Astrocyte (in vitro differentiated cells and primary cell): ENCODE results near the gene CACNA1E. TPM values are rescaled to one million over a fixed set of nuclear protein-coding genes. Genes with fewer than 3 reads are reported as not detected.

Source experiments
- DNase-seq: peaks from one replicate; pipeline ENCODE4 v3.0.0-alpha.2; 2010; ENCODE audit warnings: low read depth
- FAIRE-seq: peaks from 2 replicates; lab custom pipeline; 2011; peaks lifted over from hg19 to GRCh38; lab: Jason Lieb, UNC
- H2AFZ ChIP-seq: 2 replicates; pipeline ENCODE4 v1.6.0; 2012; ENCODE audit warnings: low read depth, low read length, inconsistent platforms
- H3K27ac ChIP-seq: 2 replicates; pipeline ENCODE4 v1.5.1; 2011; ENCODE audit warnings: low read depth, low read length, inconsistent platforms
- H3K27me3 ChIP-seq: 2 replicates; pipeline ENCODE4 v1.6.0; 2011; ENCODE audit warnings: low read length, inconsistent platforms; ENCODE audit not compliant: insufficient read depth
- H3K36me3 ChIP-seq: 2 replicates; pipeline ENCODE4 v1.5.1; 2011; ENCODE audit warnings: low read length, inconsistent platforms; ENCODE audit not compliant: insufficient read depth
- H3K4me1 ChIP-seq: 2 replicates; pipeline ENCODE4 v1.5.1; 2011; ENCODE audit warnings: low read length, inconsistent platforms; ENCODE audit not compliant: insufficient read depth
- H3K4me2 ChIP-seq: 2 replicates; pipeline ENCODE4 v1.6.0; 2012; ENCODE audit warnings: low read length, inconsistent platforms
- H3K4me3 ChIP-seq: 2 replicates; pipeline ENCODE4 v1.5.1; 2011; ENCODE audit warnings: low read depth, mild to moderate bottlenecking, low read length, inconsistent platforms; ENCODE audit not compliant: insufficient read depth
- H3K79me2 ChIP-seq: 2 replicates; pipeline ENCODE4 v1.6.0; 2012; ENCODE audit warnings: mild to moderate bottlenecking, low read length, inconsistent platforms; ENCODE audit not compliant: insufficient read depth
- H3K9ac ChIP-seq: 2 replicates; pipeline ENCODE4 v1.6.0; 2012; ENCODE audit warnings: mild to moderate bottlenecking, low read length, inconsistent platforms
- H3K9me3 ChIP-seq: 2 replicates; pipeline ENCODE4 v1.5.1; 2012; ENCODE audit warnings: low read depth, mild to moderate bottlenecking, low read length, inconsistent platforms; ENCODE audit not compliant: insufficient read depth
- H4K20me1 ChIP-seq: 2 replicates; pipeline ENCODE4 v1.6.0; 2012; ENCODE audit warnings: low read length, inconsistent platforms; ENCODE audit not compliant: insufficient read depth
- H3K27ac Mint-ChIP-seq: one replicate; pipeline ENCODE4 v1.8.0; 2021; ENCODE audit warnings: mild to moderate bottlenecking, mixed read lengths; ENCODE audit not compliant: unreplicated experiment
- H3K27me3 Mint-ChIP-seq: one replicate; pipeline ENCODE4 v1.8.0; 2021; ENCODE audit warnings: low read depth, mixed read lengths; ENCODE audit not compliant: unreplicated experiment
- H3K36me3 Mint-ChIP-seq: one replicate; pipeline ENCODE4 v1.8.0; 2021; ENCODE audit warnings: low read depth, mixed read lengths; ENCODE audit not compliant: unreplicated experiment
- H3K4me1 Mint-ChIP-seq: one replicate; pipeline ENCODE4 v1.8.0; 2021; ENCODE audit warnings: low read depth, mixed read lengths; ENCODE audit not compliant: unreplicated experiment
- H3K4me3 Mint-ChIP-seq: one replicate; pipeline ENCODE4 v1.8.0; 2021; ENCODE audit warnings: mild to moderate bottlenecking, moderate library complexity, mixed read lengths; ENCODE audit not compliant: unreplicated experiment
- H3K9me3 Mint-ChIP-seq: one replicate; pipeline ENCODE4 v1.8.0; 2021; ENCODE audit warnings: mild to moderate bottlenecking, mixed read lengths; ENCODE audit not compliant: unreplicated experiment
- CTCF ChIP-seq: IDR thresholded peaks from 2 replicates; pipeline ENCODE4 v1.5.1; 2011; ENCODE audit warnings: low read depth, mild to moderate bottlenecking, inconsistent platforms, low read length, moderate library complexity; ENCODE audit not compliant: insufficient read depth
- EZH2 ChIP-seq: IDR thresholded peaks from 2 replicates; pipeline ENCODE4 v1.6.1; 2012; ENCODE audit warnings: mild to moderate bottlenecking, low read length, inconsistent platforms; ENCODE audit not compliant: insufficient read depth
- total RNA-seq: library from RNA; stranded (reverse); gene quantifications from 2 replicates; pipeline ENCODE4 v1.2.1, GENCODE V29; 2021

The CACNA1E gene
- total RNA-seq, 1 donor from 2014 or later = 0.07 TPM

GRCh38 chr1:181777286-181777685 lies 294.0 kb downstream of the CACNA1E start:
- Mint-ChIP-seq H3K9me3 (no peaks in the 10 kb centered on the region), H3K27me3 (peaks cover 9% of the 10 kb centered on the region), H3K27ac (peak overlapping the region; percentile 67), H3K4me3 (no peak overlapping the region), H3K4me1 (peaks cover 23% of the 10 kb centered on the region), H3K36me3 (no peaks in the 10 kb centered on the region)
- DNase-seq (no peak), FAIRE-seq (no peak)
- Histone ChIP-seq H3K4me1 (peaks cover 18% of the 10 kb centered on the region), H4K20me1 (no peaks in the 10 kb centered on the region), H3K36me3 (no peaks in the 10 kb centered on the region), H3K27me3 (no peaks in the 10 kb centered on the region), H3K27ac (no peak overlapping the region), H2AFZ (no peak overlapping the region), H3K9me3 (no peaks in the 10 kb centered on the region), H3K4me3 (no peak overlapping the region), H3K79me2 (no peaks in the 10 kb centered on the region), H3K9ac (no peak overlapping the region), H3K4me2 (no peak overlapping the region)
- TF ChIP-seq EZH2 (no peak), CTCF (no peak)

GRCh38 chr1:181777812-181778211 lies 294.5 kb downstream of the CACNA1E start:
- no peak overlapping the region for H3K4me3 ChIP-seq
- H3K27ac Mint-ChIP-seq = peak overlapping the region; percentile 67
- FAIRE-seq = no peak
- H3K4me1 ChIP-seq = peaks cover 18% of the 10 kb centered on the region
- TF ChIP-seq CTCF (no peak), EZH2 (no peak)
- H3K27me3 ChIP-seq = no peaks in the 10 kb centered on the region
- H3K9me3 Mint-ChIP-seq = no peaks in the 10 kb centered on the region
- H3K4me3 Mint-ChIP-seq = no peak overlapping the region
- H3K27ac ChIP-seq = peak overlapping the region; percentile 16
- H3K4me1 Mint-ChIP-seq = peaks cover 22% of the 10 kb centered on the region
- peak; percentile 60 for DNase-seq
- H3K79me2 ChIP-seq = no peaks in the 10 kb centered on the region
- no peaks in the 10 kb centered on the region for H3K36me3 Mint-ChIP-seq
- H3K27me3 Mint-ChIP-seq = peaks cover 9% of the 10 kb centered on the region
- no peaks in the 10 kb centered on the region for H3K36me3 ChIP-seq
- peak overlapping the region; percentile 57 for H3K4me2 ChIP-seq
- H3K9me3 ChIP-seq = no peaks in the 10 kb centered on the region
- H2AFZ ChIP-seq = no peak overlapping the region
- H4K20me1 ChIP-seq = no peaks in the 10 kb centered on the region
- H3K9ac ChIP-seq = no peak overlapping the region

- no peaks in the 10 kb centered on the region for H3K9me3 Mint-ChIP-seq
- Histone ChIP-seq H3K27me3 (no peaks in the 10 kb centered on the region), H3K4me1 (peaks cover 18% of the 10 kb centered on the region), H3K36me3 (no peaks in the 10 kb centered on the region), H3K4me3 (no peak overlapping the region), H3K9ac (no peak overlapping the region), H3K79me2 (no peaks in the 10 kb centered on the region), H3K4me2 (peak overlapping the region; percentile 57), H4K20me1 (no peaks in the 10 kb centered on the region), H3K9me3 (no peaks in the 10 kb centered on the region), H3K27ac (no peak overlapping the region), H2AFZ (no peak overlapping the region)
- H3K27me3 Mint-ChIP-seq = peaks cover 9% of the 10 kb centered on the region
- FAIRE-seq (no peak), DNase-seq (peak; percentile 38)
- TF ChIP-seq EZH2 (no peak), CTCF (no peak)
- peaks cover 2% of the 10 kb centered on the region for H3K36me3 Mint-ChIP-seq
- H3K27ac Mint-ChIP-seq = peak overlapping the region; percentile 67
- H3K4me3 Mint-ChIP-seq = no peak overlapping the region
- H3K4me1 Mint-ChIP-seq = peaks cover 22% of the 10 kb centered on the region
Observed at GRCh38 chr1:181778640-181779260, 295.4 kb downstream of the CACNA1E start.
